Testis (tissue), 2 donors: ENCODE results near the gene DRC3.

ENCODE experiments used
- POLR2A ChIP-seq: fragments of 450-650 bp; IDR thresholded peaks from one replicate; pipeline ENCODE4 v1.6.1; 2017; ENCODE audit warnings: antibody characterized with exemption, mild to moderate bottlenecking, moderate library complexity
- TF ChIP-seq, protein P1 (sequence below), 3 experiments: fragments of 450-650 bp in 2 of 3; fragments of 200-600 bp in 1 of 3; sonication (generic) in 1 of 3; IDR thresholded peaks; one replicate each; pipeline ENCODE4 v1.5.1; 2016 to 2019; ENCODE audit warnings: antibody characterized with exemption in 3 of 3, mild to moderate bottlenecking in 2 of 3, moderate library complexity in 1 of 3

DNA sequence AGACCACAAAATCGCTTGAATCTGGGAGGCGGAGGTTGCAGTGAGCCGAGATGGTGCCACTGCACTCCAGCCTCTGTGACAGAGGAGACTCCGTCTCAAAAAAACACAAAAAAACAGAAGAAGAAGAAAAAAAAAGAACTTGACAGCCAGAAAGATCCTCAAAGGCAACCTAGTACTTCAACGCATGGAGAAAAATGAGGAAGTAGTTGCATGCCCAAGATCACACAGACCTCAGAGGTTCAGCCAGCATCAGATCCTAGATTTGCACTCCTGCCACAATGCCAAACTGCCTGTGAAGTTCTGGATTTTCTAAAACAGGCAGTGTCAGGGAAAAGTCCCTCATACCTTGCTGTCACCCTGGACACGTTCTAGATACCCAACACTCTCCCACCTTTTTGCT is 64.8 kb downstream of the DRC3 start:
- TF ChIP-seq, protein P1, sequence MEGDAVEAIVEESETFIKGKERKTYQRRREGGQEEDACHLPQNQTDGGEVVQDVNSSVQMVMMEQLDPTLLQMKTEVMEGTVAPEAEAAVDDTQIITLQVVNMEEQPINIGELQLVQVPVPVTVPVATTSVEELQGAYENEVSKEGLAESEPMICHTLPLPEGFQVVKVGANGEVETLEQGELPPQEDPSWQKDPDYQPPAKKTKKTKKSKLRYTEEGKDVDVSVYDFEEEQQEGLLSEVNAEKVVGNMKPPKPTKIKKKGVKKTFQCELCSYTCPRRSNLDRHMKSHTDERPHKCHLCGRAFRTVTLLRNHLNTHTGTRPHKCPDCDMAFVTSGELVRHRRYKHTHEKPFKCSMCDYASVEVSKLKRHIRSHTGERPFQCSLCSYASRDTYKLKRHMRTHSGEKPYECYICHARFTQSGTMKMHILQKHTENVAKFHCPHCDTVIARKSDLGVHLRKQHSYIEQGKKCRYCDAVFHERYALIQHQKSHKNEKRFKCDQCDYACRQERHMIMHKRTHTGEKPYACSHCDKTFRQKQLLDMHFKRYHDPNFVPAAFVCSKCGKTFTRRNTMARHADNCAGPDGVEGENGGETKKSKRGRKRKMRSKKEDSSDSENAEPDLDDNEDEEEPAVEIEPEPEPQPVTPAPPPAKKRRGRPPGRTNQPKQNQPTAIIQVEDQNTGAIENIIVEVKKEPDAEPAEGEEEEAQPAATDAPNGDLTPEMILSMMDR (IDR thresholded peaks at IDR 0.05) = no peak
- TF ChIP-seq POLR2A = no peak
